ENCODE measurements around the gene TNFAIP8L3.

DNA sequence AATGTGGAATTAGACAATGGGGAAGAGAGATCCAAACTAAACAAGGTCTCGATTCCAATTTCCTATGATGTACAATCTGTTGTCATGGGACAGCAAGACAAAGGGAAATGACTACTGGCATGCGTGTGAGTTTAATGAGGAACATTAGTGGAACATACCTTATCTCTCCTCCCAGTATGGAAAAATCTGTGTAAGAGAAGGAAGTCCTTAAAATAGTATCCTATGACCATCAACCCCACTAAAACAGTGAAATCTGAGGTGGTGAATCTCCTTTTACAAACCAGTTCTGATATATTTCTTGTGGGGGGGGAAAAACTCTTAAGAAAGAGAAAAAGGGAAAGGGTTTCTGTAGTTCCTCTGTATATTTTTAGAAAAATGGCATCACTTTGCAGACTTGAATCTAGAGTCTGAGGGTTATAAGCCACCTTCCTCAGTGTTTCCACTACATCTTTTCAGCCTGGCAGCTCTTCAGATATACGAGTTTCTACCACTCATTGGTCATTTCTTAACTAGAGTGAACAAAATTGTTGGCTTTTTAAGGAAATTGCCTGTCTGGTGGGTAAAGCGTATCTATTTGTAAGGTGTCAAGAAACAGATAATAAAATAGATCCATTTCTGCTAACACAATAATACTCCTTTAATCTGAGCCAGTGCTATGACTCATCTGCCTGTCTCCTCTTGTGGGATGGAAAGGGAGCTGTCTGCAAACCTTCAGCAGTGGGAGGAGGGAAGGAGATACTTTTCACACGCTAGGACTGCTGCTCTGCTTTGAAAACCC lies 3.0 kb upstream of the TNFAIP8L3 start:
- no peak for TF ChIP-seq EZH2 (IDR thresholded peaks at IDR 0.05)
- no peak for TF ChIP-seq POLR2AphosphoS5 (IDR thresholded peaks at IDR 0.05; ENCODE audit: borderline replicate concordance, low read depth, low read length)

All from SK-N-MC (cell line).